Colon (tissue), 2 donors: Measurements from ENCODE around the gene TNN.

Experiments
- FAIRE-seq: peaks from 2 replicates; lab custom pipeline; 2012; peaks lifted over from hg19 to GRCh38; lab: Jason Lieb, UNC
- donor health status: control.
- donor health status: control.

Gene TNN

DNA sequence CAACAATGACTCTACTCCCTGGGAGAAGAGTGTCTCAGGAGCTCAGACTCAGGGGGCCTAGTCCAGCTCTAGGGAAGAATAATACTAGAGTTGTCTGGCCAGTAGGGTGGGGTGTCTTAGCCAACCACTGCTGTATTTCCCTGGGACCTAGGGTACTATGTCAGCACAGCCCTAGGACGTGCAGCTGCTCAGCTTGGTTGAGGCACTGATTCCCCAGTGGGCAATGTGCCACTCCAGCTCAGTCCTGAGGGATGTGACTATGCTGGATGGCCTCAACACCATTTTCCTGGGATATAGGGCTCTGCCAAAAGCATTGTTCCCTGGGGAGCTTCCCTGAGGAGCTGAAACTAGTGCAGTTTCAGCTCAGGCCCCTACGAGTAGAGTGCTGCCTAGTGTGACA lies 47.4 kb downstream of the TNN start:
- FAIRE-seq, result no peak

DNA sequence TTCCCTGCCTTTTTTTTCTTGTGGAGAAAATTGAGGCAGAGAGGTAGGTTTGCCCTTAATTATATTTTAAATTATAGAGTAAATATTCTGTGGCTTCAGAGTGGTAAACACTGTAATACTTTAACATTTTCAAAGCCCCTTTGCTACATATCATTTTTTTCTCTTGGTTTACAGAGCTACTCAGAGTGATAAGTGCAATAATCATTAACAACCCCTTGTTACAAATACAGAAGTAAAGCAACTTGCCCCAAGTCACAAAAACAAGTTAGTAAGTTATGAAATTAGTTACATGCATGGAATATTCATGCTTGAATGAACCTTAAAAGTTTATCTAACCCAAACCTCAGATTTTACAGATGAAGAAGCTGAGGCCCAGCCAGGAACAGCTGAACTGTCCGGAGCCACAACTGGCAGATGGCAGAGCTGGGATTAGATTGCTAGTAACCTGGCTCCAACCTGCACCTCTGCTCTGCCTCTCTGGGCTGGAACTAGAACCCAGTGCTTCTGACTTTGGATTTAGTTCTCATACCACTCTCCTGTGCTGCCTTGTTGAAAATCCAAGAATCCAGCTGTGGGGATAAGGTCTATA lies 48.7 kb downstream of the TNN start:
- no peak for FAIRE-seq

- no peak for FAIRE-seq
These were observed 49.3 kb downstream of the TNN start for GRCh38 chr1:175116903-175117302.

- no peak for FAIRE-seq
These were observed 51.0 kb downstream of the TNN start for GRCh38 chr1:175118375-175119367.

- no peak for FAIRE-seq
These were observed 52.9 kb downstream of the TNN start for GRCh38 chr1:175120511-175120910.

GRCh38 chr1:175124861-175125260 lies 57.2 kb downstream of the TNN start:
- no peak for FAIRE-seq

GRCh38 chr1:175126347-175126746 lies 58.7 kb downstream of the TNN start:
- FAIRE-seq, result no peak

GRCh38 chr1:175127565-175127964 lies 59.9 kb downstream of the TNN start:
- FAIRE-seq, result no peak

GRCh38 chr1:175128523-175128922 lies 60.9 kb downstream of the TNN start:
- no peak for FAIRE-seq

GRCh38 chr1:175129182-175129581 lies 61.5 kb downstream of the TNN start:
- no peak for FAIRE-seq

DNA sequence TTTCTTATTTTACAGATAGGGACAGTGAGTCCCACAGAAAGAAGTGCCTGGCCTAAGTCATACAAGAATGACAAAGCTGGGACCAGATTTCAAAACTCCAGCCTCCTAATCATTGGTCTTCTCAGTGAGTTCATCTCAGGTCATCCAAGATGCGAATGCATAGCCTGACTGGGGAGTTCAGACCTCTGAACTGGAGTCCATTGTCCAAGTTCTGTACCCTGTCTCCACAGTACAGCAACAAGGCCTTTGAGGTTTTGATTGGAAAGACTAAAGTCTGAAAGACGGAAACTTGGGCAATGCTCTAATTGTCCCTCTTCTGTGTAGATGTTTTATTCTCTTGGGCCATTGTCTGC lies 62.0 kb downstream of the TNN start:
- FAIRE-seq, result no peak

DNA sequence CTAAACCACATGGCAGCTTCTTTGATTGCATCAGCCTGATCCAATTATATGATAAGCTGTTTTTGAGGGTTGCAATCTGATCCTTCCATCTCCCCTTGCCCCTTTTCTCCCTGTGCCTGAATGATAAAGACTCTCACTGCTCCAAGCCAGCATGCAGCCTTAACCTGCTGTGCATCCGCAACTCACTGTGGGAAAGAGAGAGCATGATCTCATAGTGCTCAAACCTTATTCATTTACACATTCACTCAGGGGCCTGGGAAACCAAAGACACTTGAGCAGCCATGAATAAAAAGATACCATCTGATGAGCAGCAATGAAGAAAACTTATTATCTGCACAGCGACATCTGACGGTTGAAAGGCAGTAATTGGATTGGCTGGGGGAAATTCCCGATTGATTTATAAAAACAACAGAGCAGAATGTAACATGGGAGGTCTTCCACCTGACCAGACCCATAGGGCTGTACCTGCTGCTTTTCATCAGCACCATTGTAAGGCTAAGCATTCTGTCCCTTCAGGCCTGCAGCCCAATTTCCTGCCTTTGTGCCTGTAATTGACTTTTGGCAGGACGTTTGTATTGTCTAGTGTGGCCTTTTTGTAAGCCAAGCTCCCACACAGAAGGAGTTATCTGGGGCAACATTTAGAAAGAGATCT lies 62.5 kb downstream of the TNN start:
- FAIRE-seq, result no peak

DNA sequence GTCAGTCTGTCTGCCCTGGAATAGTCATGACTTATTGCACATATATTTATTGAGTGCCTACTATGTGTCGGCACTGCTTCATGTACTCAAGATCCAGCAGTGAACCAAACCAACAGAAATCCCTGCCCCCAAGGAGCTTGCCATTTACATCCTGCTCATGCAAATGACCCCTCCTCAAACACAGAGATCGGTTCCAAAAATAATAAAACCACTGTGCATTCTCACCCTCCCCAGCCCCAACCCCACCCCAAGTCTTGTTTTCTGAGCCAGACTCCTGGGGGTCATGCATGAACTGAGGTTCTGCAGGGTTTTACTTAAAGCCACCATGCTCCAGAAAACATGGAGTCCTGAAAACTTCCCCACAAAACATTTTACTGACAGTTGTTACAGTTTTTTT lies 63.0 kb downstream of the TNN start:
- no peak for FAIRE-seq

DNA sequence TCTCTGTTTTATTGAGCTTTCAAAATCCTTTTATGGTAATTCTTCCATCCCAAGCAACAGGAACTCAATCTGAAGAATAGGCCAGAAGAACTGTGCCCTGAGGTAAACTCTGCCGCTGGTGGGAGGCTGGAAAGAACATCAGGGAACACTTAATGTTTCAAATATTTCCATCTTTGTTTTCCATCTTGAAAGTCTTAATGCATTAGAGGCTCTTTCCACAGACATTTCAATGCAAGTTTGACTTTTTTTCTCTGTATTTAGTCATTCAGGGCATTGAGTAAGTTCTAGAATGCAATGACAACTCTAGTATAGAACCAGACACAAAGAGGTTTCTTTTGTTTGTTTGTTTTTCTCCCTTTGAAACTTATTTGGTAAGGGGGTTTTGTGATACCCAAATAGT lies 63.5 kb downstream of the TNN start:
- FAIRE-seq, result no peak

- no peak for FAIRE-seq
These were observed 64.8 kb downstream of the TNN start for GRCh38 chr1:175132436-175132835.

DNA sequence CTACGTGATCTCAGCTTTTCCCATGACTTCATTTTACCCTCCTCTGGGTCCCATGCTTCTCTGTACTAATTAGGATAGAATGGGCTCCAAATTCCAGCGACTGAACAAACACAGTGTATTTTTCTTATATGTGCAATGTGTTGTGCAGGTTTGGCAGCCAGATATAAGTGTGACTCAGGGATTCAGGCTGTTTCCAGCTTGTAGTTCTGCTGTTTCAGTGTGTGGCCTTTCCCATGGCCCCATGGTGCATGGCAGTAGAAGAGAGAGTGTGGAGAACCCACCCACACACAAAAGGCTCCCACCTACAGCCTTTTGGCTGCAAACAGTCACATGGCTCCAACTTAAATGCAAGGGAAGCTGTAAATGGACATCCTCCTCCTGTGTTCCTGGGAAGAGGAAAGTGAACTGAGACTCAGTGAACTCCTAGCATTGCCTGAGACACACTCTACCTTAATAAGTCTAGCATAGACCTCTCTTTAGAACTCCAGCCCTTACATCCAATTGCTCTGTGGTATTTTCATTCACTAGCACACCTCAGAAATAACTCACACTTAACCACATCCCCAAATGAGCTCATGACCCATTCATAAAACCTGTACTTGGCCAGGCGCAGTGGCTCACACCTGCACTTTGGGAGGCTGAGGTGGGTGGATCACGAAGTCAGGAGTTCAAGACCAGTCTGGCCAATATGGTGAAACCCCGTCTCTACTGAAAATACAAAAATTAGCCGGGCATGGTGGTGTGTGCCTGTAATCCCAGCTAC lies 66.2 kb downstream of the TNN start:
- no peak for FAIRE-seq

GRCh38 chr1:175134500-175134899 lies 66.9 kb downstream of the TNN start:
- no peak for FAIRE-seq

DNA sequence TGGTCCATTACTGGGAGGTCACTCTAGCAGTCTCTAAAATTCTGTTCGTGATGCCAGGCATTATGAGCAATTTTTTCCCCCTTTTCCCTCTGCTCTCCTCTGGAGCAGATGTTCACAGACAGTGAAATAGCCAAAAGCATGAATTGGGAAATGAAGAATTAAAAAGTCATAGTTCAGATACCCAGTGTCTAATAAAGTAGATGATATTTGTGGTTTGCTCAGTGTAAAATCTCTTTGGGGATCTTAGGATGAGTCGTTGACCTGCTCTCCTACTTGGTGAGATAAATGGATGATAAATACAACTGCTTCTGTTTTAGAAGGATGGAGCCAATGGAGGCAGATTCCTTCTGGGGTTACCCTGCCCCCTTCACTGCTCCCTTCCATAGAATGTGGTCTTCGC lies 68.6 kb downstream of the TNN start:
- FAIRE-seq, result no peak

- FAIRE-seq, result no peak
These were observed 69.7 kb downstream of the TNN start for GRCh38 chr1:175137369-175137768.

DNA sequence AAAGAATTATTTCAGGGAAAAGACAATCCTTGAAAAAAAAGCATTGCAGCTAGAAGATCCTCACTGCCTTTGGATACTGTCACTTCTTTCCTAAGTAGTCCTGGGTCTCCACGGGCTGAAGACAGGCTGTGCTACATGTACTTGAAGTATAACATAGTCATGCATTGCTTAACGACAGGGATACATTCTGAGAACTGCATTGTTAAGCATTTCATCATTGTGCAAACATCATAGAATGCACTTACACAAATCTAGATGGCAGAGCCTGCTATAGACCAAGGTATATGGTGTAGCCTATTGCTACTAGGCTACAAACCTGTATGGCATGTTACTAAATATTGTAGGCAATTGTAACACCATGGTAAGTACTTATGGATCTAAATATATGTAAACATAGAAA lies 70.9 kb downstream of the TNN start:
- no peak for FAIRE-seq

DNA sequence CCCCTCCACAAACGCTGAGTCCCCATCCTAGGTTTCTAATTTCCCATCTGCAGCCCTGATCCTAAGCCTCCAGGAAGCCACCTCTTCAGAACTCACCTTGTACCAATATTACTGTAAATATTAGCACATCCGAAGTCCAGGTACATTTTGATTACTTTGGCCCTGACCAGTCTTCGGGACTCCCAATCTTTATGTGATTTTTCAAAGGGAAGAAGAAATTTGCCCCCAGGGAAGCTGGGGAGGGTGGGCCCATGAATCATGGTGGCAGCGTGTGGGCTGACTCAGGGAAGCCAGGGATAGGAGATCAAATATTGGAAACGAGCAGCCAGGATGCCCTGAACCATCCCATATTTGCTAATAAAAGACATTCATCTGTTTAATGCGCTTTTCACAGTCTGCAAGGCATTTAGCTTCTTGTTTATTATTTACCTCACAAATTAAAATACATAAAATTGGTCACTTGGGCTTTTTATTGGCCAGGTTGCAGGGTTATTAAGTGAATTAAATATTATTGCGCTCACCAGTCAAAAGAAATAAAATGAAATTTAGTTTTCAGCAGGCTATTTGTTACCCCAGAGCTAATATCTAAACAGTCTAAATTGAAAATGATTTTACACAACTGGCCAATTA lies 78.4 kb downstream of the TNN start:
- FAIRE-seq, result no peak
